Measurements from ENCODE around the gene CACNG4.

Gene CACNG4

GRCh38 chr17:66944351-66945146 is 20.0 kb upstream of the CACNG4 start:
- no peak for FAIRE-seq

- no peak for FAIRE-seq
Observed at GRCh38 chr17:66945147-66945835, 19.2 kb upstream of the CACNG4 start.

GRCh38 chr17:66946251-66946650 is 18.3 kb upstream of the CACNG4 start:
- FAIRE-seq = no peak

GRCh38 chr17:66947311-66947710 is 17.2 kb upstream of the CACNG4 start:
- FAIRE-seq = no peak

- no peak for FAIRE-seq
Observed at GRCh38 chr17:66948061-66948750, 16.3 kb upstream of the CACNG4 start.

GRCh38 chr17:66949501-66949900 is 15.0 kb upstream of the CACNG4 start:
- no peak for FAIRE-seq

GRCh38 chr17:66950325-66950724 is 14.2 kb upstream of the CACNG4 start:
- no peak for FAIRE-seq

GRCh38 chr17:66950886-66951604 is 13.5 kb upstream of the CACNG4 start:
- no peak for FAIRE-seq

- FAIRE-seq = no peak
Observed at GRCh38 chr17:66951605-66951953, 12.9 kb upstream of the CACNG4 start.

GRCh38 chr17:66952031-66952524 is 12.4 kb upstream of the CACNG4 start:
- no peak for FAIRE-seq

GRCh38 chr17:66952681-66953629 is 11.6 kb upstream of the CACNG4 start:
- no peak for FAIRE-seq

GRCh38 chr17:66953630-66954020 is 10.9 kb upstream of the CACNG4 start:
- FAIRE-seq = no peak

GRCh38 chr17:66954632-66955031 is 9.9 kb upstream of the CACNG4 start:
- no peak for FAIRE-seq

GRCh38 chr17:66955821-66956220 is 8.7 kb upstream of the CACNG4 start:
- no peak for FAIRE-seq

GRCh38 chr17:66956941-66957340 is 7.6 kb upstream of the CACNG4 start:
- FAIRE-seq = no peak

- no peak for FAIRE-seq
Observed at GRCh38 chr17:66957343-66957742, 7.2 kb upstream of the CACNG4 start.

GRCh38 chr17:66957951-66958579 is 6.4 kb upstream of the CACNG4 start:
- no peak for FAIRE-seq

GRCh38 chr17:66959641-66960375 is 4.7 kb upstream of the CACNG4 start:
- no peak for FAIRE-seq

- no peak for FAIRE-seq
Observed at GRCh38 chr17:66960613-66961012, 3.9 kb upstream of the CACNG4 start.

GRCh38 chr17:66963521-66963908 is 992 bp upstream of the CACNG4 start:
- no peak for FAIRE-seq
